PFSK-1 (cell line): ENCODE measurements around the gene ARHGEF3.

Experiments
- POLR2AphosphoS5 ChIP-seq: IDR thresholded peaks from 2 replicates; pipeline ENCODE4 v1.6.1; 2012; ENCODE audit warnings: low read depth, mild to moderate bottlenecking, control low read depth, low read length, moderate library complexity
- REST ChIP-seq, 2 experiments: IDR thresholded peaks; 2 replicates each; pipeline versions ENCODE4 v1.6.1 to v1.8.0; 2011 to 2012; ENCODE audit warnings: low read depth in 2 of 2, low read length in 2 of 2, control low read depth in 1 of 2, inconsistent platforms in 1 of 2, mild to moderate bottlenecking in 1 of 2, moderate library complexity in 1 of 2; ENCODE audit not compliant: insufficient read depth in 1 of 2
- TAF1 ChIP-seq: IDR thresholded peaks from 2 replicates; pipeline ENCODE4 v1.6.1; 2012; ENCODE audit warnings: low read length, control low read depth, borderline replicate concordance; ENCODE audit not compliant: insufficient read depth

GRCh38 chr3:56813653-56813960 is 11.9 kb upstream of the ARHGEF3 start:
- TF ChIP-seq POLR2AphosphoS5 (no peak), REST (IDR thresholded peaks at IDR 0.05; ENCODE audit: insufficient read depth in 1 of 2, low read depth in 2 of 2, low read length in 2 of 2) (no peak), TAF1 (no peak)
